Hematopoietic multipotent progenitor cell (in vitro differentiated cells): Measurements from ENCODE around the gene PLK3. TPM values are rescaled to one million over a fixed set of nuclear protein-coding genes. Genes with fewer than 3 reads are reported as not detected.
"Not testable (repeated sequence)": the region's sequence is repeated elsewhere in the genome, so short reads cannot be mapped to it uniquely, and the experiment has no call there.

Source experiments
- DNase-seq, 3 donors: peaks; one replicate each; pipeline ENCODE4 v3.0.0-alpha.2; 2011 to 2015; ENCODE audit warnings: low read depth in 2 of 3, low spot score in 2 of 3
- total RNA-seq: library from RNA; depleted of rRNA; stranded (reverse); fragments of >200 nt; gene quantifications from one replicate; pipeline ENCODE4 v1.2.3, GENCODE V29; 2012

The PLK3 gene
- total RNA-seq, 1 donor = 48.5 TPM

DNA sequence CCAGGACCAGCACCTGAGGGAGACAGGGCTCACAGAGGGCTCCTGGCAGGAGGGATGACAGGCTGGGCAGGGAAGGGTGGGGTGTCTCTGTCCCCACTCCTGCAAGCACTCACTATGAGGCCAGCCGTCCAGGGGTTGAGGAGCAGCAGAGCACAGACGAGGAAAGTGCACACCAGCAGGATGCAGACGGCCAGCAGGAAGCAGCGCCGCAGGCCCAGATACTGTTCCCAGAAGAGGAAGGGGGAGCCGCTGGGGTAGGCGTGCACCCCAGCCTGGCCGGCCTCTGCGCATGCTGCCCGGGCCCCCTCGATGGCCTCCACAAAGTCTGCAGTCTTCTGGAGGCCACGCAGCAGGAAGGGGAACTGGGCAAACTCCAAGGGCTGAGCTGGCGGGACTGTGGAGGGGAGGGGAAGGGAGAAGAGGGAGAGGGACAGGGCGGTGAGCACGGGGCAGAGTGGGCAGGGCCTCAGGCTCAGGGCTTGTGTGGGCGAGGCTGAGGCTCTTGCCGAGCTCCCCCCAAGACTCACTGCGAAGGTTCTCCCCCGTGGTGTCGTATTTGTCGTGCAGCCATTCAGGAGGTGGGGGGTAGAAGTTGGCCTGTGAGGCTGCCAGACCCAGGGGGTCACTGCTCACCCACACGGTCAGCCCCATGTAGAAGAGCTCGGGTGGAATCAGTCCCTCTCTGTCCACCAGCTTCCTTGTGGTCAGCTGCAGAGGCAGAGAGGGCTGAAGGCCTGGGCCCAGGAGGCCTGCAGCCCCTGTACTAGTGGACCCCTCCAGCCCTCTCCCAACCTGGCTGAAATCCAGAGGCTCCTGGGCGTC lies 26.4 kb downstream of the PLK3 start:
- DNase-seq = peak in 2 of 3 donors; percentile 63 to 73

DNA sequence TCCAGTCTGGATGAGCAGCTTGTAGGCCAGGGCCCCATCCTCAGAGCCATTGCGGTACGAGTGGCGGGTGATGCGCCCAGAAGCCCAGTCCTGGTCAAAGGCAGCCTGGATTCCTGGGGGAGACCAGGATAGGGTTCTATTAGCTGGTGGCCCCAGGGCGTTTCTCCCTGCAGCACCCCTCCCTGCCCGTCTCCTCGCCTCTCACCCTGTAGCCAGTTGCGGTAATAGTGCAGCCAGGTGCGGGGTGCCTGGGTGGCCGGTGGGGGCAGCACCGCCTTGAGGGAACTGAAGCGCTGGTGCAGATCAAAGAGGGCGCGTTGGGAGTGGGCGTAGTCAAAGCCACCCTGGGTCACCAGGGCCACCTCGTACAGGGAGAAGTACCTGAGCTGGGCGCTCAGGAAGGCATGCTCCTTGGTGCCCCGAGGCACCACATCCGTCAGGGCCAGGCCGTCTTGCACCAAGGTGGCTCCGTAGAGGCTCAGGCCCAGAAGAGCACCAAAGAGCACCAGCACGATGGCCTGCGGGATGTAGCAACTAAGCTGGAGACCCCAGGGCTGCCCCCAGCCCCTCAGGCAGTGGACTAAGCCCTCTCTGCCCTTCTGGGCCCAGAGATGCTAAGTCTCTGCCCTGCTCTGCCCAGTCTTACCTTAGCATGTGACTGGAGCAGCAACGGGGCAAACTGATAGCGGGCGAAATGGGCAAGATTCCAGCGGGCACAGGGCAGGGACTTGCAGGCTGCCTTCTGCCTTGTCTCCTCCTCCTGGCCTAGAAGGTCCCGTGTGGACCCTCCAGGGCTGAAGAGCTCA lies 27.2 kb downstream of the PLK3 start:
- no peak for DNase-seq

DNA sequence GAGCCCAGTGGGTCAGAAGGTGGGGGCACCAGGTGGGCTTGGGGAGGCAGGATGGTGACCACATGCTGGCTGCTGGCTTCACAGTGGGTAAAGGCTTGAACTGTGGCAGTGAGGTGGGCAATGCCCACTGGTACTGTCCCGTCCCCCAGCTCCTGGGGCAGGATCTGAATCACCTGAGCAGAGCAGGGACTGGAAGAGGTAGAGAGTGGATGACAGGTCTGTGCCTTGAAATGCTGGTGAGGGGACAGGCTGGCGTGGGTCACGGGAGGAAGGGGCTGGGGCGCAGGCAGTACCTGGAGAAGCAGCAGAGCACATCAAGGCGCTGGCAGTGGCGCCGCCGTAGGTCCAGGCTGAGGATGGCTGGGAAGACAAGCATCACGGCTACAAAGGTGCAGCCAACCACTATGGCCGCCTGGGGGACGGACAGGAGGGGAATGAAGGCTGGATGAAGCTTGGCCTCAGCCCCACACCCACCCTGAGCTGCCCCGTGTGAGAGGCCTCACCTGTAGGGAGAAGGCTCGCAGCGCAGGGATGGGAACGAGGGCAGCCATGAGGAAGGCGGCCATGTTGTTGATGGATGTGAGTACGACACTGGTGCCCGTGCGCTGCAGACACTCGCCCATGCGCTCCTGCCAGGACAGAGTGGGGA lies 27.9 kb downstream of the PLK3 start:
- DNase-seq = no peak

DNA sequence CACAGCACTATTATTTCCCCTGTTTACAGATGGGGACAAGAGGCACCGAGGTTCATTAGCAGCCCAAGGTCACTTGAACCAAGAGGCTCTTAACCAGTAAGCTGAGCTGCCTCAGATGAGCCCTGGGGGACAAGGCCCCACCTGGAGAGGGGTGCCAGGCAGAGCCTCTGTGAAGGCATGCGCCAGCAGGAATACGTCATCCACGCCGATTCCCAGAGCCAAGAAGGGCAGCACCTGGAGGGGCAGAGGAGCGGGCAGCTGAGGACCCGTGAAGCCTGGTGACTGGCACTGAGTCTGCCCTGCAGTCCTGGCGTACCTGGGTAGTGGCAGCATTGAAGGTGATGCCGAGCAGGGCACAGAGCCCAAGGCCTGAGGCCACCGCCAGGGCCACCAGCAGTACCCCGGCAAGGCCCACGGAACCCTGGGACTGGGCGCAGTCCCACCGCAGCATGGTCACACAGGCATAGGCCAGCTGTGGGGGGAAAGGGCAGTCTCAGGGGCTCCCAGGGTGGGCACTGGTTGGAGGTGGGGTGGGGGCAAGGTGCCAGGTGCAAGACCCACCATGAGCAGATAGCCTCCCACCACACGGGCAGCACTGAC lies 28.8 kb downstream of the PLK3 start:
- no peak for DNase-seq

DNA sequence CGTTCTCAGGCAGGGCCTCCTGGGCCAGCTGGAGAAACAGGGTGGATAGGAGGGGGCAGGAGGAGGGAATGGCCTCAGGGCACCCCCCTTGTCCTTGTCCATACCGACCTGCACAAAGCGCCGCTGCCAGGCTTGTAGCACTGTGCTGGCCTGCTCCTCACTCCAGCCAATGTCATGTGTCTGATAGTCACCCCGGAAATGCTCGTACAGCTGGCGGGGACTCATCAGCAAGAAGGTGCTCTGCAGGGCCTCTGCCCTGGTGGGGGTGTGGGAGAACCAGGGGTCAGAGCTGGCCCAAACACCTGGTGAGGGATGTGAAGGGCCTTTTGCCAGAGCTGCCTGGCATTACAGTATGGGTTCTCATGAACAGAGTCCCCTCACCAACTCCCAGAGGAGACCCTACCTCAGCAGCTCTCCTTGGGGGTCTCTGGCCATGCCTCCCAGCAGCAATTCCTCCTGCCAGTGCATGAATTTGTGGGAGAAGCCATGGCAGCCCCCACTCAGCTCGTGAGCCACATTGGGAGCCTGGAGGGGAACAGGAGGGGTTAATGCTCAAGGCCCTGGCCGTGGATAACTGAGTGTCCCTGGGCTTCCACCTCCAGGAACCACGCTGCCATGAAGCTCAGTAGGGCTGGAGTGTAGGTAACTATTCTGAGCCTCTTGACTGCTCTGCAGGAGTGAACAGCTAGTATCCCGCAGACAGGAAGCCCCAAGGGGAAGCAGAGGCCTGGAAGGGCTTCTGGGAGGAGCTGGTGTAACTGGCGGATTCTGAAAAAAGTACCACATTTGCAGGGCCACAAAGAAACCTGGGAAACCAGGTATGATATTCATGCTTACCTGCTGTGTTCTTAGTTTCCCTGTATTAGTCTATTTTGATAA lies 29.6 kb downstream of the PLK3 start:
- no peak for DNase-seq

DNA sequence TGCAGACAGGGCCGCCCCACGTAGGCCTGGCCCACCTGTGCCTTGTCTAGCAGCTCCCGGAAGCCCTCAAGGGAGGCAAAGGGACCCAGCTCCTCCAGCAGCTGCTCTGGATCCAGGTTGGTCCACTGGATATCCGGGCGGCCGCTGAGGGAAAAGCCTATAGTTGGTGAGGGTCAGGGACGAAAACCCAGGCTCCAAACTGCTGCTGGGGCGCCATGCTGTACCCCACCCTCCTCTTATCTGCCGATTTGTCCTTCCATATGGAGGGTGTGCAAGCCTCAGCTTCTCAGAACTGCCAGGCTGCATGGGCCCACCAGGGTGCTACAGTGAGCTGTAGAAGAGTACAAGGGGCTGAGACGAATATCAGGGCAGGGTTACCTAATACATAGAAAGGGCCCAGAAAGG lies 30.7 kb downstream of the PLK3 start:
- DNase-seq = peak in 1 of 3 donors; percentile 50

DNA sequence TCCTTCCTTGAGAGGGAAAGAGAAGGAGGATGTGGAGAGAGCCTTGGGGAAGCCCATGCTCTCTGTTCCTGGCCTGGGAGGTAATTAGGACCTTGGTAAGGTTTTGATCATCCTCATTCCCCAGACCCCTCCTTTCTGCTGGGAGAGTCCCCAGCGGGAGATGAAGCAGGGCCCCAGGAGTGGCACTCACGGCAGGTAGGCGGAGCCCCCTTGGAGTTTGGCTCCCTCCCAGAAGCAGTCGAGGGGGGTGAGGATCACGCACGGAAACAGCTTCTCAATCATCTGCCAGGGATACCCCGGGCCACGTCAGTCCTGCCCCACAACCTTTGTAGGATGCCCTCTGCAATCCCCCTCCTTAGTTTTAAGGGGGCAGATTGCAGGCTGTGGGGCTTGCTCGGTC lies 31.3 kb downstream of the PLK3 start:
- DNase-seq = no peak

DNA sequence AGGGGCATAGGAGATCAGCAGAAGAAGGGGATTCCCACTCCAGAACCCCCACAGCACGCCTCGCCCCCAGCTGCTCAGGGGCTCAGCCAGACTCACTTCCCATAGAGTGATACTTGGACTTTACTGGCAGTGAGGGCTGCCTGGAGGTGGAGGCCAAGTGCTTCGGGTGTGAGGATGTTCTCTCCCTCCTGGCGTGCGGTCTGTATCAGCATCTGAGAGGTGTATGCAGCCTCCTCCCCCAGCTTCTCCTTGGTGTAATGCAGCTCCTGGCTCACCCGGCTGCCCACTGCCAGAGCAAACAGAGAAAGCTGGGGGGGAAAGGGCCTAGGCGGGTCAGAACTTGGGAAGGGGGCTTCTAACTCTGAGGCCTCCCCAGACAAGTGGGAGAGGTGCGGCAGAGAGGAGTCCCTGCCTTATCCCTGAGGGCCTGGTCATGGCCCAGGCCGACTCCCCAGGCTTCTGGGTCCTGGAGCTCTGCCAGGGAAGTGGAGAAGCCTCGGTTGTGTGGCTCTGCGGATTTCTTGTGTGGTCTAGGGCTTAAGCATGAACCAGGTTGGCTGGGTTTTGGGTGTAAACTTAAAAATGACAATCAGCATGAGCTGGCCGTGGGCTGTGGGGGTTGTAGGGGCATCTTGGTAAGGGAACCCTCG lies 32.0 kb downstream of the PLK3 start:
- peak in 1 of 3 donors; percentile 58 for DNase-seq

DNA sequence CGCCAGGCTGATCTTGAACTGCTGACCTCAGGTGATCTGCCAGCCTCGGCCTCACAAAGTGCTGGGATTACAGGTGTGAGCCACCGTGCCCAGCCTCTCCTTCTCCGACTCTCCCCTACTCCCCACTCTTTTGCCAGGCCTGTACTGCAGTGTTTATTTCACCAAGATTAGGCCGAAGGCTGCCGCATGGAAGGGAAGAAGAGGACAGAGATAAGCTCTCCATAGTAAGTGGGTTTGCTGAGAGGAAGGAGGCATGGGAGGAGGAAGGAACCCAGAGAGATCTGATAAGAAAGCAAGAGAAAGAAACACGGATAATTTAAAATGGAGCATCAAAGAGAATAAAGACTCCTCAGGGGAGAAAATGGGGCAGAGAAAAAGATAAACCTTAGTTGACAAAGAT lies 34.2 kb downstream of the PLK3 start:
- no peak for DNase-seq

DNA sequence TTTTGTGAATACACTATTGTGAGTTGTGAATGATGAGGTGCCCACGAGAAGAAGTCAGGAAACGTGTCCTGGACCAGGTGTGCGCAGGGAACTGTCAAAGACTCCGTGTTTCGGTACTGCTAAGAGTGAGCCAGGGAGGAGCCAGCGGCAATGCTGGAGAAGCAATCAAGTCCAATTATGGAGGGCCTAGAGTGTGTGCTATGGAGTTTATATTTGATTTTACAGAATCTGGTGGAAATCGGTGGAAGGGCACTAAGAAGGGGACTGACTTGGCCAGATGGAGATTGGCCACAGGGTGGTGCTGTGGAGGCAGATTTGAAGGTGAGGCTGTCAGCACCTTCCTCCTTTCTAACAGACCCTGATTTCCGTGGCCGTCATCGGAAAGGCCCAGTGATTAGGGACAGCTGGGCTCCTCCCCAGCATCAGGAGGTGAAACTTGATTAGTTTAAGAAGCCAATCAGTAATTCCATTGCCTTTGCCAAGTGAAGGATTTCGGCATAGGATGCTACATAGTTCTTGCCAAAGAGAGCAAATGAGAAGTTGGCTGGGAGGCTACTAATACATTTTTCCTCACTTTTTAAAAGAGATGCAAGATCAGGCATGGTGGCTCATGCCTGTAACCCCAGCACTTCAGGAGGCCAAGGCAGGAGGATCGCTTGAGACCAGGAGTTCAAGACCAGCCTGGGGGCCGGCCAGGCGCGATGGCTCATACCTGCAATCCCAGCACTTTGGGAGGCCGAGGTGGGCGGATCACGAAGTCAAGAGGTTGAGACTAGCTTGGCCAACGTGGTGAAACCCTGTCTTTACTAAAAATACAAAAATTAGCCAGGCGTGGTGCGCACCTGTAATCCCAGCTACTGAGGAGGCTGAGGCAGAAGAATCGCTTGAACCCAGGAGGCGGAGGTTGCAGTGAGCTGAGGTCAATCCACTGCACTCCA lies 35.8 kb downstream of the PLK3 start:
- peak; percentile 54 to 90 (median 86) for DNase-seq

DNA sequence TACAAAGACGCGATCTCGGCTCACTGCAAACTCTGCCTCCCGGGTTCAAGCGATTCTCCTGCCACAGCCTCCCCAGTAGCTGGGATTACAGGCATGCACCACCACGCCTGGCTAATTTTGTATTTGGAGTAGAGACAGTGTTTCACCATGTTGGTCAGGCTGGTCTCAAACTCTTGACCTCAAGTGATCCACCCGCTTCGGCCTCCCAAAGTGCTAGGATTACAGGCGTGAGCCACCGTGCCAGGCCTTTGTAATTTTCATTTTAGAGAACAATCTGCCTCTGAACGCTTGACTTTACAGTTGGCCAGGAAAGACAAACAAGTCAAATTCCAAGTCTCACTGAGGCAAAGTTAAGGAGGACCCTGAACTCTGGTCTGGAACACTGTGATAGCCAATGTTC lies 38.1 kb downstream of the PLK3 start:
- not testable (repeated sequence) for DNase-seq

DNA sequence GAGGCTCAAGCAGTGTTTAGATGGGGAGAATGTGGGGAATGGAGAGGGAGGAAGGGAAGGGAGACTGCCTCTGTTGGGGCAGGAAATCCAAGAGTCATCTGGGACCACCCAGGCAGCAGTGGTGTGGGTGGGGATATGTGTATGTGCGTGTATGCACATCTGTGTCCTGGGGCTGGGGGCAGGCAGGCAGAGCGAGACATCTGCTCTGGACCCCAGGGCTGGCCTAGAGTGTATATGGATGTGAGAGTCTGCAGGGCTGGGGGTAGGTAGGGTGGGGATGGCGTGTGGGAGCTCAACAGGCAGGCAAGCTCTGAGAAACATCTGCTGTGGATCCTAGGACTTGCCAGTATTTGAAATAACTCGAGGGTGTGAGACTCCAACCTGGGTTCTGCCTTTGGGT lies 39.4 kb downstream of the PLK3 start:
- DNase-seq = no peak

DNA sequence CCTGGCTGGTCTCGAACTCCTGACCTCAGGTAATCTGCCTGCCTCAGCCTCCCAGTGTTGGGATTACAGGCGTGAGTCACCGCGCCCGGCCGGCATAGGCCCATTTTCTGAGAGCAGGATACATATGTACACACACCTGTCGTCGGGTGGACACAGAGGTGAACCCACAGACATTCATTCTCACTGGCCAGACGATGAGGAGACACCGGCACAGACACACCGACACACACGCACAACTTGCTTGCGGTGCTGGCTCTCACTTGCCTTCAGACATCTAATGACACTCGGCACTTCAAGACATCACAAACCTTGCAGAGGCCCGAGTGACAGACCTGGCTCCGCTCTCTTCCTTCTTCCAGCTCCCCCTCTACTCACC lies 42.3 kb downstream of the PLK3 start:
- DNase-seq = no peak

DNA sequence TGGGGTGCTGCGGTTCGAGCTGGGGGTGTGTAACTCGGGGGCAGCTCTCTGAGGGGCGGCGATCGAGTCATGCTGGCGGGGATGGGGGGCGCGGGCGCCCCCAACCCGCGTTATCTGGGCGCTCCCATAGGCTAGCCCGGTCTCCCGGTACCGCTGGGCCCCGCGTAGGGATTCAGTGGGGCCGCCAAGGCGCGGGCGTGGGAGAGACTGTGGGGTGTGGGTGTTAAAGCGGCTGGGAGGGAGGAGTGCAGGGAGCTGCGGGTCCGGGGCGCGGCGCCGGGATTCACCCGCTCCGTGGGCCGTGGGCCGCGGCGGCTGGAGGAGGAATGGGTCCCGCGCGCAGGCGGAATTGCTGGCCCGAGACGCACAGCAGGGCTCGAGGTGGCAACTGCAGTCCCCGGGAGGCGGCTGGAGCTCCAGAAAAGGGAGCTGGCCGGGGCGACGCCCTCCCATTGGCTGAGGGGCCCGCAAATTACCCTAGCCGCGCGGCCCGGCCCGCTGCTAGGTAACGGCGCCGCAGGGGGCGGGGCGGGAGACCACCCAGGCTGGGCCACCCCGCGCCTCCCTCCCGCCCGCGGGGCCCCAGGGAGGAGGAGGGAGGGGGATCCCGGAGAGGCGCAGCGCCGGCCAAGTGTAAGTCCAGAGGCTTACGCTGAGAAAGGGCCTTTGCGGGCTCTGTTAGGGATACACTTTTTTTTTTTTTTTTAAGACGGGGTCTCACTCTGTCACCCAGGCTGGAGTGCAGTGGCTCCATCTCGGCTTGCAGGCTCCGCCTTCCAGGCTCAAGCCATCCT lies 42.9 kb downstream of the PLK3 start, which contains the start of gene PTCH2:
Gene PTCH2 (minus strand): TSS at position 392 of the 794 bp plus-strand sequence. CDS start 321 bp downstream, at position 71.
- peak in 2 of 3 donors; percentile 77 to 81 for DNase-seq

DNA sequence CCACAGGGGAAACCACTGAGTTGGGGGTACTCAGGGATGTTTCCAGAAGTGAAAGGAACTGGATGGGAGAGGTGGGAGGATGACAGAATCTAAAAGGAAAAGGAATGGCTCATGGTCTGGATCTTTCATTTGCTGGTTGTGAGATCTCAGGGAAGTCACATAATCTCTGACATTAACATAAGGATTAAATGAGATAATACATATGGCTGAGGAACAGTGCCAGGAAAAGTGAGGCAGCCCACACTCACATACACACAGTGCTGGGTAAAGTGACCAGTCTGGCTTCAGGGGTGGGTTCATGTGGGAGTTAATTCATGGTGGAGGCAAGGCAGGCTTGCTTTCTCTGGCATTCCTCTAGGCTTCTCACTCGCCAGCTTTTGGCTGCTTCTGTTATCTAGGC lies 46.8 kb downstream of the PLK3 start:
- no peak for DNase-seq

DNA sequence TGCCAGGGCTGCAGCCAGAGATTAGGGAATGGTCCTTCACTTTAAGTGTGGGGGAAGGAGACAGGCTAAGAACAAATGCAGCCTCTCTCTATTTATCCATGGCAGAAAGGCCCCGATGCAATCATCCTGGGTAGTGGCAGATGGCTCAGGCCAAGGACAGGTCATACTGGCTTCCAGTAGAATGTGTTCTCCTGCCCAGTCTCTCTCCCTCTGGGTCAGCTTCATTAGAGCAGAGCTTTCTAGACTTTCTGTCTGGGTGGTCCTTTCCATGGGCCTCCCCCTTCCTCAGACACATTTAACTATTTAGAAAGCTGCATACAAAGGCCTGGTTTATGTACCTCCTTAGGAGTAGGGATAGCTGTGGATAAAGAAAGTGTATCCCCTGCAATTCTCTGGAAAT lies 47.7 kb downstream of the PLK3 start:
- DNase-seq = no peak

DNA sequence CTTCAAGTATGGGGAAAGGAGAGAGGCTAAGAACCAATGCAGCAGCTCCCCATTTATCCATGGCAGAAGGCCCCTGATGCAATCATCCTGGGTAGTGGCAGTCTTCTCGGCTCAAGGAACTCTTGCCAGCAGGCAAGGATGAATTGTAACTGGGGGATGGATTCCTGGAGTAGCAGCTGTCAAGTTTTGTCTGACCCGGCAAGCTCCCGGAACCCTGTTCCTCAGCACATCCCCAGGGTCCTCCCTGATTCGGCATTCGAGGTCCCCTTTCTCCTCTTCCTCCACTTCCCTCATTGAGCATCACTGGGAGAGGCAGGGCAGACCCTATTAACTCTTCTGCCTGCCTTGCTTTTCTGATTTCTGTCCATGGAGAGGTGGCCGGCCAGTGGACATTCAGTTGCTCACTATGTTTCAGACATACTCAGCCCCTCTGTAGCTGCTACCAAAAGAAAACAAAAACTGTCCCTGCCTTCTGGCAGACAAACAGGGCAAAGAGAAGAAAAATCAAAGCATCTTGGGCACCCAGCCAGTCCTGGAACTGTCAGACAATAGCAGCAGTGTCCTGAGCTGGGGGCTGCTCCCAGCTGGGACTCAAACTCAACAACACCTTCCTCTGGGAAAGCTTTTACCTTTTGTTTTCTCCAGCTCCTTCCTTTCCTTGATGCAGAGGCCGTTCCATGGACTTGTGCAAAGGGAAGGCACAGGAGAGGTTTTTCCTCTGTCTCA lies 48.4 kb downstream of the PLK3 start:
- DNase-seq = no peak
